Adrenal gland (tissue), 5 donors: ENCODE data around the gene SYCN.

Experiments
- CTCF ChIP-seq, 6 experiments: fragments of 450-650 bp in 4 of 6; fragments of 200-600 bp in 2 of 6; sonication (generic) in 1 of 6; IDR thresholded peaks; 1 replicate in 5 of 6; 2 replicates in 1 of 6; pipeline versions ENCODE4 v1.5.1 to v1.8.0; 2016 to 2021; ENCODE audit warnings: antibody characterized with exemption in 6 of 6, mild to moderate bottlenecking in 2 of 6, moderate library complexity in 1 of 6
- POLR2A ChIP-seq, 2 donors: fragments of 450-650 bp; IDR thresholded peaks; one replicate each; pipeline ENCODE4 v1.6.1; 2017; ENCODE audit warnings: antibody characterized with exemption in 2 of 2, mild to moderate bottlenecking in 2 of 2, moderate library complexity in 1 of 2
- donor health status: DM: no; HTN: no; CAD: no.

GRCh38 chr19:39170386-39171231 is 33.5 kb downstream of the SYCN start:
- no peak for TF ChIP-seq CTCF (IDR thresholded peaks at IDR 0.05)
- no peak for TF ChIP-seq POLR2A (IDR thresholded peaks at IDR 0.05)
